ENCODE data around the gene RAG1.
"Not testable (repeated sequence)": the region's sequence is repeated elsewhere in the genome, so short reads cannot be mapped to it uniquely, and the experiment has no call there.

RAG1 gene

DNA sequence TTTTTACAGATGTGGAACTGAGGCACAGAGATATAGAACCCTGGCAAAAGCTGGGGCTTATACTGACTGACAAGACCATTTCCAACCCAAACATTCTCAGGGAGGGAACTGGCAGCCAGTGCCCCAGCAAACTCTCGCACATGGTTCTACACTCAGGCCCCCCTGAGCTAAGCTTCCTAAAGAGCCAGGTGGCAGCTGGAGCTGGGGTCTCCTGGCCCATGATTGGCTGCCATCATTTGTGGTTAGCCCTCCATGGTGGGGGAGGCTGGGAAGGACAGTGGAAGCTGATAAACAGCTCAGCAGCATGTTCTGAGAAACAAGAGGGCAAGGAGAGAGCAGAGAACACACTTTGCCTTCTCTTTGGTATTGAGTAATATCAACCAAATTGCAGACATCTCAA lies at the start of gene RAG1:
RAG1 (plus strand) TSS at position 314 of the 400 bp plus-strand sequence. CDS start 5,298 bp downstream, outside the sequence.
- DNase-seq = no peak

GRCh38 chr11:36530840-36531239 lies 37.0 kb upstream of the RAG1 start:
- DNase-seq = no peak

DNA sequence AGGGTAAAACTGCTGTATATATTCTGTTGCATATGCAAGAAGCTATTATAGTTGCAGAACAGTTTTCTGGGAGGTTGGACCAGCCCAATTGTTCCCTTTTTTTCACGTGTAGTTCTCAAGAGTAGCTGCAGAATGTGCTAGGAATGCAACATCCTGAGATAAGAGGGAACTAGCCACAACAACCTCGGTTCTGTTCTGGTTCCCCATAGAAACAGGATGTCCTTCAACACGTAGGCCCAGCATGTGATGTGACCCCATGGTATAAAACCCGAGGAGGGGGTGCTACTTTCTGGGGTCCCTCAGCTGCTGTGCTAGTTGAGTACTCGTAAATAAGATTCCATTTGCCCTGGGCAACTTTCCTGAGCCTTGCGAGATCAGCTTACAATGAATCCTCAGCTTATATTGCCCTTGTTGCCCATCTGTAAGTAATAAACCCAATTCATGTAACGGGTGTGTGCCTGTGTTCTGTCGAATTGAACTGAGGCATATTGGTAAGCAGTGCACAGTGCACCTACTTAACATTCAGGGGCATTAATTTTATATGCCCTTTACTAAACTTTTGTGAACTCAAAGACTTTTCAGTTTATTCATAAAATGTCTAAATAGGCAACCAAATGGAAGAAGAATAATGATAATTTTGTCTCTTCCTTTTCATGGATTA lies 34.7 kb upstream of the RAG1 start:
- no peak for DNase-seq

DNA sequence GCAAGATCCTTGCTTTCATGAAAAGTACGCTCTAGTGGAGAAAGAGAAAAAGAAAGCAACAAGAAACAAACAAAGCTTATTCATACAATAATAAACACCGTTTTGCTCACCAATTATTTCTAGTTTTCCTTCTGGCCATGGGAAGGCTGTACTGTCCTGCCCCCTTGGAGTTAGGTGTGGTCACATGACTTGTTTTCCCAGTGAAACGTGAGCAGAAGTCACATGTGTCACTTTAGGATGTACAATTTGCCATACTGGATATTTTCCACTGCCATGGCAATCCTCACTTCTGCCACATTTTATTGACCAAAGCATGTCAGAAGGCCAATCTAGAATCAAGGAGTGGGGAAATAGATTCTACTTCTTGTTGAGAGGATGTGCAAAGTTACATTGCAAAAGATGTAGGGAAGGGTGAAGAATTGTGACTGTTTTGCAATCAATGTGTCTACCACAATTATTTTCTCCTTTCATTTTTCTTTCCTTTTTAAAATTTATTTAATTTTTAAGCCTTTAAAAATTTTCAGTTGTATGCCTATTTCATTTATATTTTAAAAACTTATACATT lies 33.4 kb upstream of the RAG1 start:
- DNase-seq = no peak

DNA sequence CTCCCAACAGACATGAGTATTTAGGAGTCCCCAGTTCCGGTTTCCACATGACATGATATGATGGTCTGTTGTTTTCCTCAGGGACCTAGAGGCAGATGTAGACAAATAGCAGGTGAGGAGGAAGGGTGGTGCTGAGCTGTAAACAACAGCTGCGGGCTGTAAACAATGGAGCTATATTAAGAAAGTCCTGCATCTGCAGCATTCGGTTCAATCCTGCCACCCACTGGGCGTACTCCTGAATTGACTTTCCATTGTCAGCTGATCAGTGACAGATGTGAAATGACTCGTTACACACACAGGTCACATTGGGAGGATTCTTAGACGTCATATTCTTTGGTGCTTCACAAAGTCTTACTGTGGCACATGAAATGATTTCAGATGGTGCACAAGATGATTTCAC lies 26.8 kb upstream of the RAG1 start:
- DNase-seq = peak; percentile 51

DNA sequence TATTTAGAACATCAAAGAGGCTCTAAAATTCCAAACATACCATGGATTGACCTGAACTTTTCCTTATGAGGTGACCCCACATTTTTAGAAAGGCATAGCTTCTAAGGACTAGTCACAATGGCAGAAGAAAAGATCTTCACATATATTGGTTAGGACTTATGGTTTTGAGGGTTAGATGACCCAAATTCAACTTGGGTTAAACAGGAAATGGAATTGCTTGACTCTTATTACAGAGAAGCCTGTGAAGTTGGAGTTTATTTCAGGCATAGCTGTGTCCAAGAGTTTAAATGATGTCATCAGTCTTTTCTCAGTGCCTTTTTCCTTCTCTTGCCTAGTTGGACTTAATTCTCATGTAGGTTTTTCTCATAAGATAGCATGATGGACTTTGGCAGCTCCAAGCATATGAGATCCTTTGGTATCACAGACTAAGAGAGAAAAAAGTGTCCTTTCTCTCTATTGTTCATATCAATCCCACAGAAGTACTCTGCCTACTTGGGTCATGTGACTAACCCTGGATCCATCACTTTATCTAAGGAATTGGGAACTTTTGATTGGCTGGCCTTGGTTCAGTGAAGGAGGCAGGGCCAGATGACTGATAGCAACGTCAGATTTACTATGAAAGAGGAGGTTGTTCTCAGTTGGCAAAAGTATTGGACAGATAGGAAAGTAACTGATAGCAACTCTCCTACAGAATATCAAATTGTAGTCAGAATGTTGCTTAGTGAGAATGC lies 17.3 kb upstream of the RAG1 start:
- DNase-seq = no peak

DNA sequence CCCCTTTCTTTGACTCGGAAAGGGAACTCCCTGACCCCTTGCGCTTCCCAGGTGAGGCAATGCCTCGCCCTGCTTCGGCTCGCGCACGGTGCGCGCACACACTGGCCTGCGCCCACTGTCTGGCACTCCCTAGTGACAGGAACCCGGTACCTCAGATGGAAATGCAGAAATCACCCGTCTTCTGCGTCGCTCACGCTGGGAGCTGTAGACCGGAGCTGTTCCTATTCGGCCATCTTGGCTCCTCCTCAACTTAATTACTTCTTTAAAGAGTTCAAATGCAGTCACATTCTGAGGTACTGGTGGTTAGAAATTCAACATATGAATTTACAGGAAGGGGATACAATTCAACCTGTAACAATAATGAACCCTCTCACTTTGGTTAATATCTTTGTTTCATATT lies 10.4 kb upstream of the RAG1 start:
- DNase-seq = not testable (repeated sequence)

DNA sequence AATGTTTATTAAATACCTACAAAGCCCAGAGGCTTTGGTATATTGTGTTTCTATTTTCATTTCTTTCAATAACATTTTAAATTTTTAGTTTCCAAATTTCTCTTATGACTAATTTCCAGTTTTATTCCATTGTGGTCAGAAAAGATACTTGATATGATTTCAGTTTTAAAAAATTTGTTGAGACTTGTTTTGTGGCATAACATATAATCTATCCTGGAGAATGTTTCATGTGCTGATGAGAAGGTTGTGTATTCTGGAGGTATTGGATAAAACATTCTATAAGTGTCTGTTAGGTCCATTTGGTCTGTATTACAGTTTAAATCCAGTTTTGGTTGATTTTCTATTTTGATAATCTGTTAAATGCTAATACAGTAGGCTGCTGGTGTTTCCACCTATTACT lies 9.8 kb upstream of the RAG1 start:
- no peak for DNase-seq

DNA sequence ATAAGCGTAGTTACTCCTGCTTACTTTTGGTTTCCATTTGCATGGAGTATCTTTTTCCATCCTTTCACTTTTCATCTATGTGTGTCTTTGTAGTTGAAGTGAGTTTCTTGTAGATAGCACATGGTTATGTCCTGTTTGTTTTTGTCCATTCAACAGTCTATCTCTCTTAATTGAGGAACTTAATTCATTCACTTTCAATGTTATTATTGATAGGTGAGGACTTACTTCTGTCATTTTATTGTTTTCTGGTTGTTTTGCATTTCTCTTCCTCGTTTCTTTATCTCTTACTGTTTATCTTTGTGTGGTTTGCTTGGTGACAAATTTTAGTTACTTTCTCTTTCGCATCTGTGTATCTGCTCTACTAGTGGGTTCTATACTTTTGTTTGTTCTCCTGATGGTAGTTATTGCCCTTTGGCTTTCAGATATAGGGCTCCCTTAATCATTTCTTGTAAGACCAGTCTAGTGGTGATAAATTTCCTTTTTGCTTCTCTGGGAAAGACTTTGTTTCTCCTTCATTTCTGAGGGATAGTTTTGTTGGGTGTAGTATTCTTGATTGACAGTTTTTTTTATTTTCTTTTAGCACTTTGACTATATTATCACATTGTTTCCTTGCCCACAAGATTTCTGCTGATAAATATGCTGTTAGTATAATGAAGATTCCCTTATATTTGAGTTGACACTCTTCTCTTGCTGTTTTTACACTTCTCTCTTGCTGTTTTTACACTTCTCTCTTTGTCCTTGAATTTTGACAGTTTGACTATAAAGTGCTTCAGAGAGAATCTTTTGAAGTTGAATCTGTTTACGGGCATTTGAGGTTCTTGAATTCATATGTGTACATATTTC lies 9.0 kb upstream of the RAG1 start:
- no peak for DNase-seq

DNA sequence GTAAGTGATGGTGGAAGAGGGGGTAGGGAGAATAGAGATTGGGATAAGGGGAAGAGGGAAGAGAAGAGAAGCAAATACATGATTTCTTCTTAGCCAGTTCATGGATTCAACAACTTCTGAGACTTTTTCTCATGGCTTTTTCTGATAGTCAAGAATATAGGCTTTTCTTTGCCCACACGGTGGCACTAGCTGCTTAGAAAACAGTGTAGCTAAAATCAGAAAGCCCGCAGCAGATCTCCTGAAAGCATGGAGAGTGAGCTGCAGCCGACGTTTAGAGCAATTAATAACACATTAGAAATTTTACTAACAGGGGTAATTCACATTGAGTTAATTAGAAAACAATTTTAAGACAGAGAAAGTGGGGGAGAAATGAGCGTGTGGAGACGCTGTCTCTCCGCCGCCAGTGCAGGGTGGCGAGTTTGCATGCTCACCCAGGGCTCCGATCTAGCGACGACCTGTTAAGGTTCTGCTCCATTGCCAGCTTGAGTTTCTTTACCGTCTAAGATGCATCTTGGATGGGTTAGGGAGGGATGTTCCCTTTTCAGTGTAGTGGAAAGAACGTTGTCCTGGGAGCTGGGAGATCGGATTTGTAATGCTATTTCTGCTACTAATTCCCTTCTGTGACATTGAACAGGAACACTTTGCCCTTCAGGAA lies 3.3 kb upstream of the RAG1 start:
- DNase-seq = peak; percentile 62

- DNase-seq = no peak
Measured at GRCh38 chr11:36565031-36565610, 2.7 kb upstream of the RAG1 start.

- DNase-seq = no peak
Measured at GRCh38 chr11:36566407-36567053, 1.3 kb upstream of the RAG1 start.

DNA sequence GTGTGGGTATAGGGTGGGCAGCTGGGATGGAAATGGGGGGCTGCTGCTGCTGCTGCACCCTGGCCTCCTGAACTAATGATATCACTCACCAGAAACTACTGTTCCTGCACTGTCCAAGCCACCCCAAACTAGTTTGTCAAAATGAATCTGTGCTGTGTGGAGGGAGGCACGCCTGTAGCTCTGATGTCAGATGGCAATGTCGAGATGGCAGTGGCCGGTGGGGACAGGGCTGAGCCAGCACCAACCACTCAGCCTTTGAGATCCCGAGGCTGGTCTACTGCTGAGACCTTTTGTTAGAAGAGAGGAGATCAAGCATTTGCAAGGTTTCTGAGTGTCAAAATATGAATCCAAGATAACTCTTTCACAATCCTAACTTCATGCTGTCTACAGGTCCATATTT lies 1.3 kb downstream of the RAG1 start:
- no peak for DNase-seq

GRCh38 chr11:36574486-36574885 lies 6.7 kb downstream of the RAG1 start:
- no peak for DNase-seq

GRCh38 chr11:36577373-36577772 lies 9.6 kb downstream of the RAG1 start:
- DNase-seq = no peak

DNA sequence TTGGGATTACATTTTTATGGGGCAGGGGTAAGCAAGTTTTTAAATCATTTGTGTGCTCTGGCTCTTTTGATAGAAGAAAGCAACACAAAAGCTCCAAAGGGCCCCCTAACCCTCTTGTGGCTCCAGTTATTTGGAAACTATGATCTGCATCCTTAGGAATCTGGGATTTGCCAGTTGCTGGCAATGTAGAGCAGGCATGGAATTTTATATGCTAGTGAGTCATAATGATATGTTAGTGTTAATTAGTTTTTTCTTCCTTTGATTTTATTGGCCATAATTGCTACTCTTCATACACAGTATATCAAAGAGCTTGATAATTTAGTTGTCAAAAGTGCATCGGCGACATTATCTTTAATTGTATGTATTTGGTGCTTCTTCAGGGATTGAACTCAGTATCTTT lies 10.1 kb downstream of the RAG1 start:
- no peak for DNase-seq

DNA sequence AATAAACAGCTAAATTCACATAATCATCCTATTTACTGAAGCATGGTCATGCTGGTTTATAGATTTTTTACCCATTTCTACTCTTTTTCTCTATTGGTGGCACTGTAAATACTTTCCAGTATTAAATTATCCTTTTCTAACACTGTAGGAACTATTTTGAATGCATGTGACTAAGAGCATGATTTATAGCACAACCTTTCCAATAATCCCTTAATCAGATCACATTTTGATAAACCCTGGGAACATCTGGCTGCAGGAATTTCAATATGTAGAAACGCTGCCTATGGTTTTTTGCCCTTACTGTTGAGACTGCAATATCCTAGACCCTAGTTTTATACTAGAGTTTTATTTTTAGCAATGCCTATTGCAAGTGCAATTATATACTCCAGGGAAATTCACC lies 10.7 kb downstream of the RAG1 start:
- no peak for DNase-seq

DNA sequence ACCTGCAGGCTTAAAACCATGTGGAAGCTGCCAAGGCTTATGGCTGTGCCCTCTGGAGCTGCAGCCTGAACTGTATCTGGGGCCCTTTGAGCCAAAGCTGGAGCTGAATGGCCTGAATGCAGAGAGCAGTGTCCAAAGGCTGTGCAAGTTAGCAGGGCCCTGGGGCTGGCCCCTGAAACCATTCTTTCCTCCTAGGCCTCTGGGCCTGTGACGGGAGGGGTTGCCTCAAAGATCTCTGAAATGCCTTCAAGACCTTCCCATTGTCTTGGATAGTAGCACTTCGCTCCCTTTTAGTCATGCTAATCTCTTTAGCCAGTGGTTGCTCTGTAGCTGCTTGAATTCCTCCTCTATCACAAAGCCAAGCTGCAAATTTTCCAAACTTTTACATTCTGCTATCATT lies 13.7 kb downstream of the RAG1 start:
- no peak for DNase-seq

GRCh38 chr11:36583667-36584066 lies 15.9 kb downstream of the RAG1 start:
- DNase-seq = no peak

- no peak for DNase-seq
Measured at GRCh38 chr11:36586543-36586942, 18.7 kb downstream of the RAG1 start.

DNA sequence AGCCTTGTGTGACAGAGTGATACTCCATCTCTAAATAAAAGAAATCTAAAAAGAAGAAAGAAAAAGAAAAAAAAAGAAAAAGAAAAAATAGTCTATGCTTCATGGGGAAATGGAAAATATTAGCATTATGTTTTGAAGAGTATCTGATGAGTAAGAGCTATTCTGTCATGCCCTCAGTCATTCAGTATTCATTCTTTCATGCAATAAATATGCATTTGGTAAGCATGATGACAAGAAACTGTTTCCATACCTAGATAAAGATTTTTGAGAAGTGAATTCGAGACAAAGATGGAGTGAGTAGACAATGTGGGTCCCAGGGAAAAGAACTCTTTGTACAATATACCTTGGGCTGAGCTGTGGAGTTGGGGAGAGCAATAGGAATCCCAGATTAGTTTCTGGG lies 20.3 kb downstream of the RAG1 start:
- no peak for DNase-seq

GRCh38 chr11:36590513-36590912 lies 22.7 kb downstream of the RAG1 start:
- DNase-seq = no peak

Data from COR-L47 (cell line).